AG04449 (cell line): ENCODE data around the gene SERPINC1.
"Not testable (repeated sequence)": the region's sequence is repeated elsewhere in the genome, so short reads cannot be mapped to it uniquely, and the experiment has no call there.

Source experiments
- CTCF ChIA-PET: fragments of 350-600 bp; formaldehyde crosslinking; extraction: SDS; loops from one replicate; lab custom pipeline; 2021; ENCODE audit warnings: antibody characterized with exemption; lab: Yijun Ruan, JAX
- POLR2A ChIA-PET: fragments of 400-600, 350-600 bp; formaldehyde crosslinking; extraction: SDS; loops from one replicate; lab custom pipeline; 2020; ENCODE audit warnings: antibody characterized with exemption, inconsistent platforms; lab: Yijun Ruan, JAX
- DNase-seq: peaks from one replicate; pipeline ENCODE4 v3.0.0-alpha.2; 2010; ENCODE audit warnings: low read depth, low spot score
- H3K4me3 ChIP-seq: 2 replicates; pipeline ENCODE4 v1.5.1; 2011; ENCODE audit warnings: low read depth, mild to moderate bottlenecking, control low read depth, low read length
- TF ChIP-seq, protein P1 (sequence below): IDR thresholded peaks from one replicate; pipeline ENCODE4 v1.5.1; 2011; ENCODE audit warnings: mild to moderate bottlenecking, moderate library complexity, low read length, control low read depth, inconsistent platforms; ENCODE audit not compliant: insufficient read depth; ENCODE audit errors: missing control alignments

Gene SERPINC1

DNA sequence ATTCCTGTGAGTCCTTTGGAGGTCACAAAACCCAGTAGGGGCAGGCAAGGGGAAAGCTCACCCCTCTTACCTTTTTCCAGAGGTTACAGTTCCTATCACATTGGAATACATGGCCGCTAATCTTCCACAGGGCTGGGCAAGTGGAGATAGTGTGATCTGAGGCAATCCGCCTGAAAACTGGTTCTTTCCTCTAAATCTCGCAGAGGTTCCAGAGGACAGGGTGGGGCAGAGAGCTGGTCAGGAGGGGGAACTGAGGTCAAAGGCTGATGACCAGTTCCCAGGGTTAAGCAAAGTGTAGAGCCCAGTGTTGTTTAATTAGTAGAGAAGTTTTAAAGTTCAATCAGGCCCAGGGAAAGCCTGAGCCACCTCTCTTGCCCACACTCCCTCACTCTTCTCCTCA is at the start of gene SERPINC1:
SERPINC1 (minus strand) TSS at position 179 of the 400 bp plus-strand sequence; CDS start at position 111, 68 bp downstream.
- CTCF ChIA-PET = no interaction called here
- no peak for DNase-seq
- H3K4me3 ChIP-seq = no peak within 1 kb of the TSS
- TF ChIP-seq, protein P1, sequence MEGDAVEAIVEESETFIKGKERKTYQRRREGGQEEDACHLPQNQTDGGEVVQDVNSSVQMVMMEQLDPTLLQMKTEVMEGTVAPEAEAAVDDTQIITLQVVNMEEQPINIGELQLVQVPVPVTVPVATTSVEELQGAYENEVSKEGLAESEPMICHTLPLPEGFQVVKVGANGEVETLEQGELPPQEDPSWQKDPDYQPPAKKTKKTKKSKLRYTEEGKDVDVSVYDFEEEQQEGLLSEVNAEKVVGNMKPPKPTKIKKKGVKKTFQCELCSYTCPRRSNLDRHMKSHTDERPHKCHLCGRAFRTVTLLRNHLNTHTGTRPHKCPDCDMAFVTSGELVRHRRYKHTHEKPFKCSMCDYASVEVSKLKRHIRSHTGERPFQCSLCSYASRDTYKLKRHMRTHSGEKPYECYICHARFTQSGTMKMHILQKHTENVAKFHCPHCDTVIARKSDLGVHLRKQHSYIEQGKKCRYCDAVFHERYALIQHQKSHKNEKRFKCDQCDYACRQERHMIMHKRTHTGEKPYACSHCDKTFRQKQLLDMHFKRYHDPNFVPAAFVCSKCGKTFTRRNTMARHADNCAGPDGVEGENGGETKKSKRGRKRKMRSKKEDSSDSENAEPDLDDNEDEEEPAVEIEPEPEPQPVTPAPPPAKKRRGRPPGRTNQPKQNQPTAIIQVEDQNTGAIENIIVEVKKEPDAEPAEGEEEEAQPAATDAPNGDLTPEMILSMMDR = no peak
- POLR2A ChIA-PET = no interaction called here

DNA sequence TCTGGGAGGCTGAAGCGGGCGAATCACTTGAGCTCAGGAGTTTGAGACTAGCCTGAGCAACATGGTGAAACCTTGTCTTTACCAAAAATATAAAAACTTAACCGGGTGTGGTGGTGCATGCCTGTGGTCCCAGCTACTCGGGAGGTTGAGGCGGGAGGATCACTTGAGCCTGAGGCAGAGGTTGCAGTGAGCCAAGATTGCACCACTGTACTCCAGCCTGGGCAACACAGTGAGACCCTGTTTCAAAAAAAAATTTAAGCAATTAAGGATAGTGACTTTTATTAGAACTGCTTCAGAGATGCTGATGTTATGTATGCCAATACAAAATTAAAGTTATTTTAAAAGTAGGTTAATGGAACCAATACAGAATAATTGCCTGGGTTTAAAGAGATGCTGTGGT is 48.8 kb upstream of the SERPINC1 start:
- DNase-seq, H3K4me3 ChIP-seq: not testable (repeated sequence)
- POLR2A ChIA-PET = interaction anchor here (0.6 kb wide), 1 partner anchor 29 kb away, joined by 4 read pairs; no protein-coding TSS in a partner anchor
- CTCF ChIA-PET = interaction anchor here (1.1 kb wide), 1 partner anchor 57 kb away, joined by 3 read pairs; the partner anchor contains the start of gene RC3H1

DNA sequence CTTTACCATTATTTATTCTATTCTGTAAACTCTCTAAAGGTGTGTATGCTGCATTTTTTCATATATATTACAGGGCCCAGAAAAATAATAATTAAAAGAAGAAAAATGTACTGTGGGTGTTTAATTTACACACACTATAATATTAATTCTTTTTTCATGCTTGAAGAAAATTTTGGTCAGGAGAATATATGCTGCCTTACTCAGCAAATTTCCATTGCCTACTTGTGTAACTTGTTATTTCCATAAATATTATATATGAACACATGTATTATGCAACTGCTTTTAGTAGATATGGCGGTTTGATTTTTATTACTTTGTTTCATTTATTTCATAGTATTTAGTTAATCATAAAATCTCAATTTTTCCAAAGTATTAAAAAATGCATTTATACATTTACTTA is 46.4 kb upstream of the SERPINC1 start:
- ChIA-PET CTCF (interaction anchor here (1.8 kb wide), 1 partner anchor 14 kb away, joined by 4 read pairs; no protein-coding TSS in a partner anchor), POLR2A (no interaction called here)
- DNase-seq = no peak
- no peak overlapping the region for H3K4me3 ChIP-seq
- TF ChIP-seq, protein P1 = no peak

DNA sequence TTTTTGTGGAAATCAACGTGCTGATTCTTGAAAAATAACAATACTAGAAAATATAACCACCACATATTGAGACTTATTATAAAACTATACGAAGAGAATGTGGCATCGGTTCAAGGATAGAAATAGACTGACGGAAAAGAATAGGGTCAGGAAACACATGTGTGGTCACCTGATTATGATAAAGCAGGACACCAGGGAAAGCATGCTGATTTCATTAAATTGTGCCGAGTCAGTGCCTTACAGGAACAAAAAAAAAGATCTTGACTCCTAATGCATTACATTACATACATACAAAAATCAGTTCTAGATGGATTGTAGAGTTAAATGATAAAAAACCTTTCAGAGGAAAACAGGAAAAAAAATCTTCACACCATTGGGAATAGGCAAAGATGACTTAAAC is 43.5 kb upstream of the SERPINC1 start:
- CTCF ChIA-PET = interaction anchor here (0.7 kb wide), 1 partner anchor 104 kb away, joined by 3 read pairs; no protein-coding TSS in a partner anchor
- POLR2A ChIA-PET = no interaction called here
- TF ChIP-seq, protein P1 = no peak
- DNase-seq = no peak
- H3K4me3 ChIP-seq = no peak overlapping the region

GRCh38 chr1:173954179-173954578 is 37.1 kb upstream of the SERPINC1 start:
- DNase-seq = no peak
- TF ChIP-seq, protein P1 = no peak
- ChIA-PET CTCF (interaction anchor here (0.9 to 1.1 kb wide), 2 partner anchors 39 to 120 kb away, joined by 3 read pairs; no protein-coding TSS in a partner anchor), POLR2A (no interaction called here)
- H3K4me3 ChIP-seq = no peak overlapping the region

- TF ChIP-seq, protein P1 = no peak
- ChIA-PET POLR2A (no interaction called here), CTCF (no interaction called here)
- no peak for DNase-seq
- H3K4me3 ChIP-seq = no peak overlapping the region
Observed at GRCh38 chr1:173948594-173948993, 31.5 kb upstream of the SERPINC1 start.
